NCI-H2107 treated with DMSO at 0.1 percent for 48 hours (cell line): ENCODE data around the gene RYR2.

Experiments used
- DNase-seq: peaks from one replicate; lab custom pipeline; 2025; ENCODE audit not compliant: unreplicated experiment; lab: John Stamatoyannopoulos, UW

Gene RYR2

GRCh38 chr1:237031480-237031879 is 10.5 kb upstream of the RYR2 start:
- DNase-seq, result no peak

GRCh38 chr1:237032029-237032428 is 10.0 kb upstream of the RYR2 start:
- no peak for DNase-seq

GRCh38 chr1:237033061-237033460 is 8.9 kb upstream of the RYR2 start:
- DNase-seq, result no peak

GRCh38 chr1:237033804-237034203 is 8.2 kb upstream of the RYR2 start:
- no peak for DNase-seq

- DNase-seq, result no peak
Observed at GRCh38 chr1:237035759-237036158, 6.2 kb upstream of the RYR2 start.

GRCh38 chr1:237038211-237038610 is 3.8 kb upstream of the RYR2 start:
- DNase-seq, result no peak

GRCh38 chr1:237040823-237041222 is 1.2 kb upstream of the RYR2 start:
- no peak for DNase-seq

GRCh38 chr1:237041461-237041794 is 556 bp upstream of the RYR2 start:
- no peak for DNase-seq

- no peak for DNase-seq
Observed at GRCh38 chr1:237042526-237042891, 525 bp downstream of the RYR2 start.

- DNase-seq, result no peak
Observed at GRCh38 chr1:237042892-237043576, 1.1 kb downstream of the RYR2 start.

GRCh38 chr1:237043846-237044636 is 2.1 kb downstream of the RYR2 start:
- DNase-seq, result no peak

- DNase-seq, result no peak
Observed at GRCh38 chr1:237045278-237046016, 3.5 kb downstream of the RYR2 start.

- DNase-seq, result no peak
Observed at GRCh38 chr1:237048803-237049202, 6.8 kb downstream of the RYR2 start.

GRCh38 chr1:237050185-237050584 is 8.2 kb downstream of the RYR2 start:
- DNase-seq, result no peak

- no peak for DNase-seq
Observed at GRCh38 chr1:237050915-237051314, 8.9 kb downstream of the RYR2 start.

- DNase-seq, result no peak
Observed at GRCh38 chr1:237054313-237054712, 12.3 kb downstream of the RYR2 start.

- no peak for DNase-seq
Observed at GRCh38 chr1:237058470-237058869, 16.5 kb downstream of the RYR2 start.

- no peak for DNase-seq
Observed at GRCh38 chr1:237059244-237059643, 17.3 kb downstream of the RYR2 start.

GRCh38 chr1:237062976-237063375 is 21.0 kb downstream of the RYR2 start:
- DNase-seq, result no peak

GRCh38 chr1:237065903-237066302 is 23.9 kb downstream of the RYR2 start:
- no peak for DNase-seq

- DNase-seq, result no peak
Observed at GRCh38 chr1:237070519-237070918, 28.5 kb downstream of the RYR2 start.
